ENCODE data around the gene MMP27.

DNA sequence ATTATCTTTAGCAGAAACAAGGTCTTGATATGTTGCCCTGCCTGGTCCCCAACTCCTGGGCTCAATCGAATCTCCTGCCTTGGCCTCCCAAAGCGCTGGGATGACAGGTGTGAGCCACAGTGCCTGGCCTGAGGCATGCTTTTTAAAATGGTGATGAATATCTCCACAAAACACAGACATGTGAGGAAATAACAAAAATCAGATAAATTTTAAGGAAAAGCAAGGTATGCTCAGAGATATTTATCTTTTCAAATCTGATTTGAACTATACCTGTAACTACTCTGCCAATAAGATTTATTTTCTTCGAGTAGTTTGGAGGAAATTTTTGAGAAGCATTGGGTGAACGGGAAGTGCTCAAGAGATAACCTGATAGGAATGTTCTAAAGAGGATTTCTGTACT, 44.5 kb downstream of the MMP27 start:
- TF ChIP-seq, protein P1, sequence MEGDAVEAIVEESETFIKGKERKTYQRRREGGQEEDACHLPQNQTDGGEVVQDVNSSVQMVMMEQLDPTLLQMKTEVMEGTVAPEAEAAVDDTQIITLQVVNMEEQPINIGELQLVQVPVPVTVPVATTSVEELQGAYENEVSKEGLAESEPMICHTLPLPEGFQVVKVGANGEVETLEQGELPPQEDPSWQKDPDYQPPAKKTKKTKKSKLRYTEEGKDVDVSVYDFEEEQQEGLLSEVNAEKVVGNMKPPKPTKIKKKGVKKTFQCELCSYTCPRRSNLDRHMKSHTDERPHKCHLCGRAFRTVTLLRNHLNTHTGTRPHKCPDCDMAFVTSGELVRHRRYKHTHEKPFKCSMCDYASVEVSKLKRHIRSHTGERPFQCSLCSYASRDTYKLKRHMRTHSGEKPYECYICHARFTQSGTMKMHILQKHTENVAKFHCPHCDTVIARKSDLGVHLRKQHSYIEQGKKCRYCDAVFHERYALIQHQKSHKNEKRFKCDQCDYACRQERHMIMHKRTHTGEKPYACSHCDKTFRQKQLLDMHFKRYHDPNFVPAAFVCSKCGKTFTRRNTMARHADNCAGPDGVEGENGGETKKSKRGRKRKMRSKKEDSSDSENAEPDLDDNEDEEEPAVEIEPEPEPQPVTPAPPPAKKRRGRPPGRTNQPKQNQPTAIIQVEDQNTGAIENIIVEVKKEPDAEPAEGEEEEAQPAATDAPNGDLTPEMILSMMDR (conservative IDR thresholded peaks at IDR 0.05 in 1 of 2, IDR thresholded peaks at IDR 0.05 in 1 of 2; ENCODE audit: low read depth in 1 of 2, low read length in 2 of 2): no peak
- TF ChIP-seq EZH2 (IDR thresholded peaks at IDR 0.05; ENCODE audit: low read length, missing control alignments): no peak
